Keratinocyte (primary cell): Measurements from ENCODE around the gene MKLN1. TPM values are rescaled to one million over a fixed set of nuclear protein-coding genes. Genes with fewer than 3 reads are reported as not detected.

Experiments used
- DNase-seq: peaks from one replicate; pipeline ENCODE4 v3.0.0-alpha.2; 2011; ENCODE audit warnings: low read depth, missing footprints, low spot score
- FAIRE-seq: peaks from 2 replicates; lab custom pipeline; 2011; peaks lifted over from hg19 to GRCh38; lab: Jason Lieb, UNC
- H2AFZ ChIP-seq: 2 replicates; pipeline ENCODE4 v1.6.0; 2012; ENCODE audit warnings: low read length, control low read depth, inconsistent platforms; ENCODE audit not compliant: control insufficient read depth
- H3K27ac ChIP-seq: 2 replicates; pipeline ENCODE4 v1.5.1; 2011; ENCODE audit warnings: low read length; ENCODE audit not compliant: control insufficient read depth, insufficient read depth
- H3K27me3 ChIP-seq: 3 replicates; pipeline ENCODE4 v1.6.0; 2011; ENCODE audit warnings: low read length; ENCODE audit not compliant: control insufficient read depth, insufficient read depth; ENCODE audit errors: extremely low read depth
- H3K36me3 ChIP-seq, 2 experiments: 2 replicates in 1 of 2; 3 replicates in 1 of 2; pipeline ENCODE4 v1.5.1; 2011; ENCODE audit warnings: low read length in 2 of 2, mild to moderate bottlenecking in 1 of 2; ENCODE audit not compliant: control insufficient read depth in 2 of 2, insufficient read depth in 2 of 2; ENCODE audit errors: extremely low read depth in 1 of 2
- H3K4me1 ChIP-seq: 3 replicates; pipeline ENCODE4 v1.5.1; 2011; ENCODE audit warnings: low read length; ENCODE audit not compliant: control insufficient read depth, insufficient read depth; ENCODE audit errors: extremely low read depth
- H3K4me2 ChIP-seq: 3 replicates; pipeline ENCODE4 v1.6.0; 2011; ENCODE audit warnings: low read depth, low read length; ENCODE audit not compliant: control insufficient read depth, insufficient read depth; ENCODE audit errors: extremely low read depth
- H3K4me3 ChIP-seq, 3 experiments: fragments of 200-600 bp in 1 of 3; sonication (generic) in 1 of 3; 2 replicates in 2 of 3; 3 replicates in 1 of 3; pipeline ENCODE4 v1.5.1; 2011 to 2016; ENCODE audit warnings: low read length in 3 of 3, mild to moderate bottlenecking in 3 of 3, control low read depth in 2 of 3, inconsistent platforms in 1 of 3, low read depth in 1 of 3, mixed read lengths in 1 of 3, mixed run types in 1 of 3, moderate library complexity in 1 of 3; ENCODE audit not compliant: control insufficient read depth in 2 of 3, insufficient read depth in 2 of 3; ENCODE audit errors: extremely low read depth in 1 of 3
- H3K79me2 ChIP-seq: 2 replicates; pipeline ENCODE4 v1.6.0; 2012; ENCODE audit warnings: low read length; ENCODE audit not compliant: control insufficient read depth, insufficient read depth
- H3K9ac ChIP-seq: 3 replicates; pipeline ENCODE4 v1.6.0; 2011; ENCODE audit warnings: low read length; ENCODE audit not compliant: control insufficient read depth, insufficient read depth; ENCODE audit errors: extremely low read depth
- H3K9me1 ChIP-seq: 3 replicates; pipeline ENCODE4 v1.6.0; 2011; ENCODE audit warnings: low read length; ENCODE audit not compliant: control insufficient read depth, insufficient read depth; ENCODE audit errors: extremely low read depth
- H3K9me3 ChIP-seq: 2 replicates; pipeline ENCODE4 v1.5.1; 2012; ENCODE audit warnings: low read depth, low read length; ENCODE audit not compliant: control insufficient read depth
- H4K20me1 ChIP-seq: 3 replicates; pipeline ENCODE4 v1.6.0; 2011; ENCODE audit warnings: low read length; ENCODE audit not compliant: control insufficient read depth, insufficient read depth; ENCODE audit errors: extremely low read depth
- CTCF ChIP-seq, 3 experiments: IDR thresholded peaks in 1 of 3; conservative IDR thresholded peaks in 1 of 3; optimal IDR thresholded peaks in 1 of 3; 2 replicates in 2 of 3; 3 replicates in 1 of 3; pipeline versions ENCODE3 to v1.5.1; 2011; ENCODE audit warnings: low read length in 3 of 3, mild to moderate bottlenecking in 3 of 3, moderate library complexity in 2 of 3, control low read depth in 1 of 3, inconsistent platforms in 1 of 3; ENCODE audit not compliant: insufficient read depth in 2 of 3; ENCODE audit errors: extremely low read depth in 1 of 3
- EZH2 ChIP-seq: IDR thresholded peaks from one replicate; pipeline ENCODE4 v1.6.1; 2012; ENCODE audit warnings: inconsistent platforms, mild to moderate bottlenecking, low read length, moderate library complexity
- dilution Hi-C: fragments of 300-500 bp; cut with MboI; formaldehyde crosslinking; loops from one replicate; pipeline ENCODE4 v1.7.0; 2020; ENCODE audit warnings: low sequenced_read_pairs; ENCODE audit not compliant: extremely low pct_ligation_motif_present
- polyA plus RNA-seq, 5 experiments: library from polyadenylated mRNA; depleted of rRNA in 3 of 5; stranded (reverse) in 3 of 5; stranded (forward) in 1 of 5; unstranded in 1 of 5; fragments of >200 nt; gene quantifications; 1 replicate in 1 of 5; 2 replicates in 3 of 5; 3 replicates in 1 of 5; pipeline versions ENCODE4 v1.2.1 to v1.2.3, GENCODE V29; 2011 to 2012; ENCODE audit warnings: missing spikeins in 2 of 5, low read depth in 1 of 5, low replicate concordance in 1 of 5

MKLN1 gene
- polyA plus RNA-seq, 1 donor (not counting 4 experiments of a cell fraction or from before 2014, with no cell fraction given) = 43.8 TPM

GRCh38 chr7:131325179-131325840 lies 2.4 kb upstream of the MKLN1 start:
- no peaks in the 10 kb centered on the region for H3K36me3 ChIP-seq
- H4K20me1 ChIP-seq = no peaks in the 10 kb centered on the region
- dilution Hi-C loops = no loop called here
- FAIRE-seq = no peak
- no peak for TF ChIP-seq EZH2
- TF ChIP-seq CTCF (optimal IDR thresholded peaks at IDR 0.05 in 1 of 3, IDR thresholded peaks at IDR 0.05 in 1 of 3, conservative IDR thresholded peaks at IDR 0.05 in 1 of 3; ENCODE audit: extremely low read depth in 1 of 3, insufficient read depth in 2 of 3, low read length in 3 of 3) = no peak
- peaks cover 26% of the 10 kb centered on the region for H3K79me2 ChIP-seq
- no peak overlapping the region for H3K4me3 ChIP-seq
- no peaks in the 10 kb centered on the region for H3K9me1 ChIP-seq
- no peaks in the 10 kb centered on the region for H3K27me3 ChIP-seq
- H3K9me3 ChIP-seq = no peaks in the 10 kb centered on the region
- DNase-seq = no peak
- no peak overlapping the region for H3K27ac ChIP-seq
- H3K4me2 ChIP-seq = no peak overlapping the region
- H3K9ac ChIP-seq = no peak overlapping the region
- H3K4me1 ChIP-seq = peaks cover 20% of the 10 kb centered on the region
- H2AFZ ChIP-seq = no peak overlapping the region

GRCh38 chr7:131326576-131326975 lies 1.1 kb upstream of the MKLN1 start:
- Histone ChIP-seq H3K4me1 (peaks cover 24% of the 10 kb centered on the region), H3K4me3 (peak overlapping the region in 2 of 3 experiments; percentile 84 to 86)
- no peak for DNase-seq

More at GRCh38 chr7:131326576-131326975, 1.1 kb upstream of the MKLN1 start:
- dilution Hi-C loops = no loop called here
- Histone ChIP-seq H3K9me3 (no peaks in the 10 kb centered on the region), H2AFZ (peak overlapping the region; percentile 100), H3K36me3 (no peaks in the 10 kb centered on the region), H3K27ac (peak overlapping the region; percentile 83), H3K9me1 (no peaks in the 10 kb centered on the region), H3K79me2 (peaks cover 39% of the 10 kb centered on the region), H3K27me3 (no peaks in the 10 kb centered on the region), H3K4me2 (peak overlapping the region; percentile 99), H3K9ac (peak overlapping the region; percentile 99), H4K20me1 (no peaks in the 10 kb centered on the region)
- no peak for FAIRE-seq
- TF ChIP-seq CTCF (optimal IDR thresholded peaks at IDR 0.05 in 1 of 3, IDR thresholded peaks at IDR 0.05 in 1 of 3, conservative IDR thresholded peaks at IDR 0.05 in 1 of 3; ENCODE audit: extremely low read depth in 1 of 3, insufficient read depth in 2 of 3, low read length in 3 of 3) (no peak), EZH2 (no peak)
